T-helper 22 cell (primary cell): ENCODE measurements around the gene GPR61.

Source experiments
- DNase-seq: peaks from one replicate; pipeline ENCODE4 v3.0.0-alpha.2; 2020; ENCODE audit warnings: low read depth

The GPR61 gene

DNA sequence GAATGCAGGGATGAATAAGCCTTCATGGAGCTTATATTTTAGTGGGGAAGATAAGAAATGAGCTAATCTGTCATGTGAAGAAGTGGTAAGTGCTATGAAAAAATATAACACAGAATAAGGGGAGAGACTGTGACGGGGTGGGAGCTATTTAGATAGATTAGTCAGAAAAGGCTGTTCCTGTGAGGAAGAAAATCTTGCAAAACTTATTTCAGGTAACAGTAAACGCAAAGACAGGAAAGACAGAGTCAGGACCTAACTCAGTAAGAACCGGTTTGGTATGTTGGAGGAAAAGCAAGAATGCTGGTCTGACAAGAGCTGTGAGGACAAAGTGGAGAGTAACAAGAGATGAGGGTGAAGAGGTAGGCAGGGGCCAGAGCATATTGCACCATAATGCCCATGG is 30.7 kb downstream of the GPR61 start:
- no peak for DNase-seq

DNA sequence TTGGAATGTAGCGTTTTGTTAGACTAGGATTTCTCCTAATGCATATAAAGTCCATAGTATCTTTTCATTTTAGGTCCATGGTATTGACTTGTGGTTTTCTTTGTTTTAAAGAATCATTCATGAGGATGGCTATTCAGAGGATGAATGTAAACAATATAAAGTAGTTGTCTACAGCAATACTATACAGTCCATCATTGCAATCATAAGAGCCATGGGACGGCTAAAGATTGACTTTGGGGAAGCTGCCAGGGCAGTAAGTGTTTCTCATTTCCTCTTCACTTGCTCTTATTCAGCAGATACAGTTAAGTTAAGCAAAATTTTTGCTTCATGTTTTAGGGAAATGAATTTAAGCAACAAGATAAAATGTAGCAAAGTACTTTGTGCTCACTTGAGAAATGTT is 34.1 kb downstream of the GPR61 start:
- DNase-seq: no peak

DNA sequence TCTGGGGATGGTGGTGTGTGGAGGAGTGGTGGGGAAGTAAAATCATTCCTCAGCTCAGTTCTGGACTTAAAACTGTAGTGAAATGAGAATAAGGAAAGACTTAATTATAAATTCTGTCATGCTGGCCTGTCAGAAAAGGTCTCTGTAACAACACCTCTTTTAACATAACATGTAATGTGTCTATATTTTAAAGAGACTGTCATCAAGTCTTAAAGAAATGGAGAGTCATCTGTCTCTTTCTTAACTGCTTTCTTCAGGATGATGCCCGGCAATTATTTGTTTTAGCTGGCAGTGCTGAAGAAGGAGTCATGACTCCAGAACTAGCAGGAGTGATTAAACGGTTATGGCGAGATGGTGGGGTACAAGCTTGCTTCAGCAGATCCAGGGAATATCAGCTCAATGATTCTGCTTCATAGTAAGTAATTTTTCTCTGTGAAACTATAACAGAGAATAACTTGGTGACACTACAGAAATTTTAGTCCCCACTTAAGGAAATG is 39.3 kb downstream of the GPR61 start:
- no peak for DNase-seq

DNA sequence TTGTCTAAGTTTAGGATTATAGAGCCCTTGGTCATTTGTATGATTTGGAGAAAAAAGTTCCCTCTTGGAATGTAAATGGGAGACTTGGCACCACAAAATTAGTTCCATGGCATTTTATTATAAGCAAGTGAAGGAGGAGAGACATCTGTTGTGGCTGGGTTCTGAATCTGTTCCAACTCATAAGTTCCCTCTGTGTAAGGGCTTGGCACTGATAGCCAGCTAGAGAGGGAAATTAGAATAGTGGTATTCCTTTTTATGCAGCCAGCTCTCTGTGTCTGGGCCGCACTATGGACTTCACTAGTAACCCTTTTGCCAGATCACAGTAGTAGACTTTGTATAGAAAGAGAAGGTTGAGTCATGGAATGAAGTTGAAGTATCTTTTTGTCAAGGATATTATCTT is 39.8 kb downstream of the GPR61 start:
- no peak for DNase-seq

DNA sequence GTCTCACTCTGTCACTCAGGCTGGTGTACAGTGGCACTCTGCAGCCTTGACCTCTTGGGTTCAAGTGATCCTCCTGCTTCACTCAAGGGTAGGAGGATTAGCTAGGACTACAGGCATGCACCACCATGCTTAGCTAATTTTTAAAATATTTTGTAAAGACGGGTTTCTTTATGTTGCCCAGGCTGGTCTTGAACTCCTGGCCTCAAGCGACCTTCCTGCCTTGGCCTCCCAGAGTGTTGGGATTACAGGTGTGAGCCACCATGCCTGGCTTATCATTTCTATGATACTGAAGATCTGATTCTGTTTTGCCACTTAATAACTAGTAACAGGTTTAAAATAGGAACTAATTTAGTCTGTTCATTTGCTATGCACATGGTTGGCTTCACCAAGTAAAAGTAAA is 42.3 kb downstream of the GPR61 start:
- no peak for DNase-seq

DNA sequence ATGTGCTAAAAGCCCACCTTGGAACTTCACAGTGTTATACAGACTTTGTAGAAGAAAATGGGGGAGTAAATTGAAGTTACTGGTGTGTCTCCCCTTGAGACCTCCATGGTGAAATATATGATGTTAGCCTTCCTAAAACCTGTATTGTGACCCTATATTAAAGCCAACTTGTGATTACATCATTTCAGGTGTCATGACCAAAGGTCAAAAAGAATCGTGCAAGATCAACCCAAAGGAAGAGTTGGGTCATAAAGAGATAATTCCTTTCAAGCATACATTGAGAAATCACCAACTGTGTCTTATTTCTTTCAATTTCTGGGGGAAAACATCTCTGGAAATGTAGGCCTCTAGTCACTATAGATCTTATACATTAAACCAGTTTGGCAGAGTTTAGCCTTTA is 45.1 kb downstream of the GPR61 start:
- no peak for DNase-seq

DNA sequence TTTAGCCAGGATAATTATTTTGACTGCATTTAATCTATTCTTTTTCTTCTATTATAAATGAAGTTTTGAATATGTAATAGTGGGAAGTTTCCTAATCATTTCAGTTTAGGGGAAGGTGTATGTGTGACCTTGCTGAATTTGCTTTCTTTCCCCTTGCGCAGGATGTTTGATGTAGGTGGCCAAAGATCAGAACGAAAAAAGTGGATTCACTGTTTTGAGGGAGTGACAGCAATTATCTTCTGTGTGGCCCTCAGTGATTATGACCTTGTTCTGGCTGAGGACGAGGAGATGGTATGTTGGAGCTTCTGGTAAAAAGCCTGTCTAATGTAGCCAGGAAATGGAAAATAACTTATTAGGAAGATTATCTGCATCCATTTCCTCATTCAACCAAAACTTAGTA is 46.4 kb downstream of the GPR61 start:
- DNase-seq: no peak

DNA sequence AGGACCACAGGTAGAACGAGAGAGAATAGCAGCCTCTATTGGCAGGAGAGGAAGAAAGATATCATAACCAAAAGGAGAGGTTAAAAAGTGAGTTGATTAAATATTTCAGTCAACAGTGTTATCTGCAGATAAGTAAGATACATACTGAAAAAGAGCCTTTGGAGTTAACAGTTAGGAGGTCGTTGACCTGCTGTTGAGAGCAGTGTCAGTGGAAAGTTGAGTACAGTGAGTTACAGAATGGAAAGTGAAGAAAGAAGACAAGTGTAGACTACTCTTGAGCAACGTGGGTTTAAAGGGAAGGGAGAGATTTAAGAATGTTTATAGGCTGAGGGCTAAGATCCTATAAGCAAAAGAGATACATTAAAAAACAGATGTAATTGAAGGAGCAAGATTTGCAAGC is 49.5 kb downstream of the GPR61 start:
- no peak for DNase-seq

DNA sequence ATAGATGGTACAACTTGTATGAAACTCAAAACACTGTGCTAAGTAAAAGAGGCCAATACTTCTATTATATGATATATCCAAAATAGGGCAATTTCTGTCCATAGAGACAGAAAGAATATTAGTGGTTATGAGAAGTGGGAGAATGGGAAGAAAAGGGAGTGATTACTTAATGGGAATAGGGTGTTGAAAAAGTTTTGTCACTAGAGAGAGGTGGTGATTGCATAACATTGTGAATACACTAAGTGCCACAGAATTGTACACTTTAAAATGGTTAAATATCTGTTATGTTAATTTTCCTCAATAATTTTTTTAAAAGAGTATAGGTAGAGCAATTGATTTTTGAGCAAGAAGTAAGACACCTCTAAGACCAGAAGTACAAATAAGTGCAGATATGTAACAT is 50.0 kb downstream of the GPR61 start:
- DNase-seq: no peak

DNA sequence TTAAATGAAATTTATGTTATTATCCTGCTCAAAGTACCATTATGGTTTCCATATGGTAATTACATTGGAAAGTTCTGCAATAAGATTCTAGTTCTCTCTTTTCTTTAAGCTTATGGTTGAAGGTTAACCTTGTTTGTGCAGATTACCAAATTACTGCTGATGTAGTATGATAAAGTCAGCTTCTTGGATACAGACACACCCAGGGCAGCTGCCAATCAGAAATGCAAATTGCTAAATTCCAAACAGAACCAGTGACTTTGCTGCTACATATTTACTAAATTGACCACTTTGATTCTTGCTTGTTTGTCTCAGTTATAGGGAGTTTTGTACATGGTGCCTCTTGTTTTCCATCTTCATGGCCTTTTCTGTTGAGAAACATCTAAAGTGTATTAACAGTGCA is 53.2 kb downstream of the GPR61 start:
- no peak for DNase-seq

DNA sequence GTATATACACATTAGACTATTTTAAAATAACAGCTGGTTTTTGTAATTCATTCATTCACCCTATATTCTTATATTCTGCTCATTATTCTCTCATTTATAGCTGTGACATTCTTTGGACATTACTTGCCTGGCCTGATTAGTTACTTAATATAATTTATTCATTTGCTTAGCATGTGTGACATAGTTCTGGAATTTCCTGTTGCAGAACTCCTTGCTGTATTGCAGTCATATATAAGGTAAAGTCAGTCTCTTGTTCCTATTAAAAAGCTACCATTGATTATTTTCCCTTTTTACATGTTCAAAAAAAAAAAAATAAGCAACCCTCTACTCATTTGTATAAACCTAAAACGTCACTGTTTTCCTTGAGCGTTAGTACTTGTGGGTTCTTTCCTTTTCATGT is 55.9 kb downstream of the GPR61 start:
- DNase-seq: no peak
